ENCODE data around the gene C2orf81.
"Not testable (repeated sequence)": the region's sequence is repeated elsewhere in the genome, so short reads cannot be mapped to it uniquely, and the experiment has no call there.

DNA sequence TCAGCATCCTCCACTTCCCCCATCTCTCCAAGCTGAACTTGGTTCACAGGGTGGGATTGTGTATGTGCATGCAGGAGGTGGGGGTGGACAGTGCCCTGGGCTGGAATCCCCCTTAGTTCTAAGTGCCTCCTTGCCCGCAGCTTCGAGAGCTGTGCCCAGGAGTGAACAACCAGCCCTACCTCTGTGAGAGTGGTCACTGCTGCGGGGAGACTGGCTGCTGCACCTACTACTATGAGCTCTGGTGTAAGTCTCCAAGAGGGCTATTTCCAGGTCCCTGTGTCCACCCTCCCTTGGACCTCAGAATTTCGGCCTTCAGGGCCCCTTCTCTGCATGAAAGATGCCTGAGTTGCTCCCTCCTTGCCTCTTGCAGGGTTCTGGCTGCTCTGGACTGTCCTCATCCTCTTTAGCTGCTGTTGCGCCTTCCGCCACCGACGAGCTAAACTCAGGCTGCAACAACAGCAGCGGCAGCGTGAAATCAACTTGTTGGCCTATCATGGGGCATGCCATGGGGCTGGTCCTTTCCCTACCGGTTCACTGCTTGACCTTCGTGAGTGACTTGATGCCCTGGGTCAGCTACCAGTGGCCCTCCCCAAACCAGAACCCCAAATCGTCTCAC, 38.2 kb upstream of the C2orf81 start:
- not testable (repeated sequence) for TF ChIP-seq CTCF (IDR thresholded peaks at IDR 0.05; ENCODE audit: borderline replicate concordance, extremely low read depth, low read length, poor library complexity, severe bottlenecking); EZH2 (IDR thresholded peaks at IDR 0.05; ENCODE audit: borderline replicate concordance, low read depth, low read length, severe bottlenecking)
